Esophagus mucosa (tissue), 1 donor: ENCODE measurements around the gene PSEN1. TPM values are rescaled to one million over a fixed set of nuclear protein-coding genes. Genes with fewer than 3 reads are reported as not detected.

Source experiments
- ATAC-seq: fragments of 200-7000 bp; cut with Tn5 transposase; one replicate; pipeline ENCODE4 v1.9.1; 2020
- total RNA-seq: library from RNA; stranded (reverse); gene quantifications from one replicate; pipeline ENCODE4 v1.2.4, GENCODE V29; 2023
- donor health status: DM: yes; HTN: yes; CAD: no.

PSEN1 gene
- 48.3 TPM for total RNA-seq

DNA sequence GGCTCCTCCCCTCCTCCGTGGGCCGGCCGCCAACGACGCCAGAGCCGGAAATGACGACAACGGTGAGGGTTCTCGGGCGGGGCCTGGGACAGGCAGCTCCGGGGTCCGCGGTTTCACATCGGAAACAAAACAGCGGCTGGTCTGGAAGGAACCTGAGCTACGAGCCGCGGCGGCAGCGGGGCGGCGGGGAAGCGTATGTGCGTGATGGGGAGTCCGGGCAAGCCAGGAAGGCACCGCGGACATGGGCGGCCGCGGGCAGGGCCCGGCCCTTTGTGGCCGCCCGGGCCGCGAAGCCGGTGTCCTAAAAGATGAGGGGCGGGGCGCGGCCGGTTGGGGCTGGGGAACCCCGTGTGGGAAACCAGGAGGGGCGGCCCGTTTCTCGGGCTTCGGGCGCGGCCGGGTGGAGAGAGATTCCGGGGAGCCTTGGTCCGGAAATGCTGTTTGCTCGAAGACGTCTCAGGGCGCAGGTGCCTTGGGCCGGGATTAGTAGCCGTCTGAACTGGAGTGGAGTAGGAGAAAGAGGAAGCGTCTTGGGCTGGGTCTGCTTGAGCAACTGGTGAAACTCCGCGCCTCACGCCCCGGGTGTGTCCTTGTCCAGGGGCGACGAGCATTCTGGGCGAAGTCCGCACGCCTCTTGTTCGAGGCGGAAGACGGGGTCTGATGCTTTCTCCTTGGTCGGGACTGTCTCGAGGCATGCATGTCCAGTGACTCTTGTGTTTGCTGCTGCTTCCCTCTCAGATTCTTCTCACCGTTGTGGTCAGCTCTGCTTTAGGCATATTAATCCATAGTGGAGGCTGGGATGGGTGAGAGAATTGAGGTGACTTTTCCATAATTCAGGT is at the start of gene PSEN1:
Gene PSEN1 (plus strand): TSS at position 121 of the 839 bp plus-strand sequence. CDS start 11,513 bp downstream, outside the sequence.
- ATAC-seq: peak; percentile 97

DNA sequence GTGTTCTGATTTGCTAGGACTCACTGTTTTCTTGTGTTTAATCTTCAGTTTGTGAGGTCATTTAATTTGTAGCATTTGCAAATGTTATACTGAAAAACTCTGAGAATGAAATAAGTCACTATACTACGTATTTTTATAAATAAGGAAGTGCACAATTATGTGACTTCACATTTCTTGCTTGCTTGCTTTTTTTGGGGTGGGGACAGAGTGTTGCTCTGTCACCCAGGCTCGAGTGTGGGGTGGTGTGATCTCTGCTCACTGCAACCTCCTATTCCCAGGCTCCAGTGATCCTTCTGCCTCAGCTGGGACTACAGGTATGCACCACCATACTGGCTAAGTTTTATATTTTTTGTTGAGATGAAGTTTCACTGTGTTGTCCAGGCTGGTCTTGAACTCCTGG is 45.3 kb upstream of the PSEN1 start:
- ATAC-seq: no peak

DNA sequence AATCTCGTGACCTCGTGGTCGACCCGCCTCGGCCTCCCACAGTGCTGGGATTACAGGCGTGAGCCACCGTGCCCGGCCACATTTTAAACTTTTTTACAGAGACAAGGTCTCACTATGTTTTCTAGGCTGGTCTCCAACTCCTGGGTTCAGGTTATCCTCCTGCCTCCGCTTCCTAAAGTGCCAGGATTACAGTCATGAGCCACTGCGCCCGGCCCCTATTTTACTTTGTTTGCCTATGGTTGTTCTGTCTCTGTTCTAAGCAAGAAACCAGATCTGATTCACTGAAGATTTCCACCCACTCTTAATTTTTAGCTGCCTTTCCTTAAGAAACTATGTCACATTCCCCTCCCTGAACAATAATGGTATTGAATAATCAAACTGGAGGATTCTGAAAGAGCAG is 38.9 kb upstream of the PSEN1 start:
- no peak for ATAC-seq

DNA sequence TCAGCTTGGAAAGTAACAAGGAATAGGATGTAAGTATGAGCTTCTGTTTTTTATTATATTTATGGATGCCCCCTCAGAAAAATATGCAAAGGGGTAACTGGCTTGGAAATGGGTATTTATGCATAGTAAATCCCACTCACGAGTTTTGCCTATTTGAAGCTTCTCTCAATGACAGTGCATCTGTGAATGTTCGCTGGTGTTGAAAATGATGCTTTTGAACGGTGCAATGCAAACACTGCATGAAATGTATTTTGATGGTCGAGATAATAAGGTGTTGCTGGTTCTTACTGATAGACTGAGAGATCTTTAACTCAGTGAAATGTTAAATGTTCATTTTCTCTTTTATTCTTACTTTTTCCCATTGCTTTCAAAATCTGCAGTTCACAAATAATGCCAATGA is 36.0 kb upstream of the PSEN1 start:
- ATAC-seq: no peak

DNA sequence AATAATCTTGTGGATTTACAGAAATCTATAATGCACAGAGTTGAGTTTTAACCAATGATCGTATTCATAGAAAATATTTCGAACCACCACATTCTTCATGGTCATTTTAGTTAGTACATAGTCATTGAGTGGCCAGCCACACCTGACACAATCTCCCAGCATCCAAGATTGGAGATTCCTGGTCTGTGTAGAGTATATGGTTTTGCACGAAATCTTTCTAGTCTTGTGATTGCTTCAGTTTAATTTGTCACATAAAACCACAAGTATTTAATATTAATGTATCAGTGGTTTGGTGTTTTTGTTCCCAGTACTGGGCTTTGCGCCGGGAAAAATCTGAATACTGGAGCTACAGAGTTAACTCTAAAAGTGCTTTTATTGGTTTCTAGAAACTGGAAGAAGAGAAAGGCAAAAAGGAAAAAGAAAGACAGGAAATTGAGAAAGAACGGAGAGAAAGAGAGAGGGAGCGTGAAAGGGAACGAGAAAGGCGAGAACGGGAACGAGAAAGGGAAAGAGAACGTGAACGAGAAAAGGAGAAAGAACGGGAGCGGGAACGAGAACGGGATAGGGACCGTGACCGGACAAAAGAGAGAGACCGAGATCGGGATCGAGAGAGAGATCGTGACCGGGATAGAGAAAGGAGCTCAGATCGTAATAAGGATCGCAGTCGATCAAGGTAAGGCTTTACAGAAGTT is 33.4 kb upstream of the PSEN1 start:
- ATAC-seq: no peak

DNA sequence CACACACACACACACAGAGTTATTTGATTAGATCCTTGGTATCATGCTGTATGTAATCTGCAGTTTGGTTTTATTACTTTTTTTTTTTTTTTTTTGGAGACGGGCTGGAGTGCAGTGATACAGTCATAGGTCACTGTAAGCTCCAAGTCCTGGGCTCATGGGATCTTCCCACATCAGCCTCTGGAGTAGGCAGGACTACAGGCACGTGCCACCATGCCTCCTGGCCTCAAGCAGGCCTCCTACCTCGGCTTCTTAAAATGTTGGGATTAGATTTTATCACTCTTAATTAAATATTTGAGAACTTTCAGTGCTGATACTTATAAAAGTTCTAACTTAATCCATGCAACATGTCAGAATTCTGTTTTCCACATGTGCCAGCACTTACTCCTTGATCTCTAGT is 31.3 kb upstream of the PSEN1 start:
- no peak for ATAC-seq

DNA sequence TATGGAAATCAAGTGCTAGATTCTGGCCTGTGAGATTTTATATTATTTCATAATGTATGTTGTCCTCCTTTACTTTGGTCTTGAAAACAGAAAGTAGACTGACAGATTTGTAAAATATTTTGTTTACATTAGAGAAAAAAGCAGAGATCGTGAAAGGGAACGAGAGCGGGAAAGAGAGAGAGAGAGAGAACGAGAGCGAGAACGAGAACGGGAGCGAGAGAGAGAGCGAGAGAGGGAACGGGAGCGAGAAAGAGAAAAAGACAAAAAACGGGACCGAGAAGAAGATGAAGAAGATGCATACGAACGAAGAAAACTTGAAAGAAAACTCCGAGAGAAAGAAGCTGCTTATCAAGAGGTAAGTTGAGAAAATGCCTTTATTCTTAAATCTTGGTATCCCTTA is 30.6 kb upstream of the PSEN1 start:
- no peak for ATAC-seq

DNA sequence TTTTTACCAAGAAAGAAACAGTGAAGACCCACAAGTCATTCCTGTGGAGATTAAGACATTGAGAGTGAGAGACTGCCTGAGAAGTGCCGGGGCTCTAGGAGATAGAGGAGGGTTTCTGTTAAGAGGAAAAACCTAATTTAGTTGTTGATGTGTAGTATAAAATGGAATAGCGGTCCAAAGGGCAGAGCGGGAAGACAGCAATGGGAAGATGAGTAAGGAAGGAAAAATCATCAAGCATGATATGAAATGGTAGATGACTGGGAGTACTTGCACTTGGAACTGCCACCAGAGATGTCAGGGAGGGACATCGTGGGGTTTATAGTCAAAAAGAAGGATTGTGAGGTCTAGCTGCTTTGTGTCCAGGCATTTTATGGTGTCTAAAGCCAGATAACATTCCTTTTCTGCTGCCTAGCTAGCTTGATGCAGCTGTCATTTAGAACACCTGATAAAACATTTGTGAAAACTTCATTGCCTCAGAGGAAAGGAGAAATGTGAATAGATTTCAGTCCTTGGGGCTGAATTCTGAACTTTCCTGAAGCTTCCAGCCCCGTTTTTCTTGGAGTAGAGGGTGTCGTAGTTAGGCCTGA is 20.1 kb upstream of the PSEN1 start:
- ATAC-seq: no peak

DNA sequence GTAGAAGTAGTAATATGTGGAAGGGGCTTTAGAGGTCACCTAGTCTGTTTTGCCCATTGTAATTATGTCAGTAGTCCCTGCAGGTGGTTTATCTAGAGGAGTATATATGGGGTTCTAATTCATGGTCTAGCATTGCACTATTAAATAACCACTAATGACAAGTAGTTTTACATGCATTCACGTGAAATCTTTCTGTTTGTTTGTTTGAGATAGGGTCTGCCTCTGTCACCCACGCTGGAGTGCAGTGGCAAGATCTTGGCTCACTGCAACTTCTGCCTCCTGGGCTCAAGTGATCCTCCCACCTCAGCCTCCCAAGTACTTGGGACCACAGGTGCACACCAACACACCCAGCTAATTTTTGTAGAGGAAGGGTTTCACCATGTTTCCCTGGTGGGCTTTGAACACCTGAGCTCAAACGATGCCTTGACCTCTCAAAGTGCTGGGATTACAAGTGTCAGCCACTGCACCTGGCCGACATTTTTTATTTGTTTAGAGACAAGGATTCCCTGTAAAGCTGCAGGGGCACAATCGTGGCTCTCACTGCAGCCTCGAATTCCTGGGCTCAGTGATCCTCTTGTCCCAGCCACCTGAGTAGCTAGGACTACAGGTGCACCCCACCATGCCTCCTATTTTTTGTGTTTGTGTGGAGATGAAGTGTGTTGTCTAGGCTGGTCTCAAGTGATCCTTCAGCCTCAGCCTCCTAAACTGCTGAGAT is 12.0 kb upstream of the PSEN1 start:
- ATAC-seq: no peak

DNA sequence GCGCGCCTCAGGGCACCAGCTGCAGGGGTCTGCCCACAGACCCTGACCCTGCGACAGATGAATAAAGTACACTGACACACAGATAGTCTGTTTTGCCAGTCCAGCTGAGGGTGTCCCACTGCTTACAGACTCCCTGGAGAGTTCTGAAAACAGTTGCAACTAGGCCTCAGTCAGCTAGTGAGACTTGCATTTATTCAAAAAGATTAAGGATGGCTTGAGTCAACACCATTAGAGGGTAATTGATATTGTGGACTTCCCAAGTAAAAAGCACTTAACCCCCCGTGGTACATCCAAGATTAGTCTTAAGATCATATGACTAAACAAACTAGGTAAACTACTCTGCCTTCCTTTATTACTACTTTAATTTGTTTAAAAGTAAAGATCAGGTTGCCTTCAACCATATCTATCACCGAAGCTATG is 11.1 kb upstream of the PSEN1 start:
- ATAC-seq: no peak

DNA sequence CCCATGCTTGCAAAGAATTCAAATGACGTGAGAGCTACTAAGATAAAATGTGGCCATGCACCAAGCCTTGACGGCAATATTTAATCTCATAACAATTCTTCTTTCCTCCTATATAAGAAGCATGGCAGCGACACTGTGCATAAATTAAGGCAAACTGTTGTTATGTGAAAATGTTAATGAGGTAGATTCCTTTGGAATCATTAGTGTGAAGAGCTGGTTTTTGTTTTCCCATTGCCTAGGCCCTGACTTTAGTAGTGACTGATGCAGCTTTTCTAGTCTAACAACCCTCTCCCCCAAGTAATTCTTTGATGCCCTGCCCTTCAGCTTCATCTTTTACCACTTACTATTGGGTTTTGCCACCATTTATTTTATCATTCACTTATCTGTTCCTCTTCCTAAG is 10.6 kb upstream of the PSEN1 start:
- ATAC-seq: no peak

DNA sequence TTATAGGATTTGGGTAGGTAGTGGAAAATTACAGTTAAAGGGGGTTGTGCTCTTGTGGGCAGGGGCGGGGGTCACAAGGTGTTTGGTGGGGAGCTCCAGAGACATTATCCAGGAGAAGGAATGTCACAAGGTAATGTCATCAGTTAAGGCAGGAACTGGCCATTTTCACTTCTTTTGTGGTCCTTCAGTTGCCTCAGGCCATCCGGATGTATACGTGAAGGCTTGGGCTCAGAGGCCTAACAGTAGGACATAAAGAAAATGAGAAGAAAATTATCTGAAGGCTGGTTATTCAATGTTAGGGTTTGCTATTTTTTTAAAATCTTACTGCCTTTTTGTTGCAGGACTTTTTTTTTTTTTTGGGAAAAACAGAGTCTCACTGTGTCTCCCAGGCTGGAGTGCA is 2.5 kb upstream of the PSEN1 start:
- ATAC-seq: no peak

DNA sequence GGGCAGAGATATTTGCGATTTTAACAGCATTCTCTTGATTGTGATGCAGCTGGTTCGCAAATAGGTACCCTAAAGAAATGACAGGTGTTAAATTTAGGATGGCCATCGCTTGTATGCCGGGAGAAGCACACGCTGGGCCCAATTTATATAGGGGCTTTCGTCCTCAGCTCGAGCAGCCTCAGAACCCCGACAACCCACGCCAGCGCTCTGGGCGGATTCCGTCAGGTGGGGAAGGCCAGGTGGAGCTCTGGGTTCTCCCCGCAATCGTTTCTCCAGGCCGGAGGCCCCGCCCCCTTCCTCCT is 271 bp upstream of the PSEN1 start:
- no peak for ATAC-seq

DNA sequence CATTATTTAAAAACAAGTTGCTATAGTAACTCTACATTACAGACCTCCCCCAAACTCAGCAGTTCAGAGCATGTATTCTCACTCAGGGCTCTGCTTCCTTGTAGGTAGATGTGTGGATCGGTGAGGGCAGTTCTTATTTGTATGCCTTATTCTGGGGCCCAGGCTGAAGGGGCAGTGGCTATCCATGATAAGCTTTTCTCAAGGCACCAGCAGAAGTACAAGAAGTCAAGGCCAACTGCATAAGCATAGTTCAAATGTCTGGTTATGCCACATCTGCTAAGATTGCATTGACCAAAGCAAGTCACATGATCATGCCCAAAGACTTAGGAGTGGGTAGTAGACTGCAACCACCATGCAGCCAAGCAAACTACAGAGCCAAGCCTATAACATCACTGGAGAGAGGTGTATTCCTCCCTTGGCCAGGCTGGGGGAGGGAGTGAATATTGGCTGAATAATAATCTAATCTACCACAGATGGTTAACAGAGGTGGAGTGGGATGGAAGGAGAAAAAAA is 4.6 kb downstream of the PSEN1 start:
- ATAC-seq: no peak

DNA sequence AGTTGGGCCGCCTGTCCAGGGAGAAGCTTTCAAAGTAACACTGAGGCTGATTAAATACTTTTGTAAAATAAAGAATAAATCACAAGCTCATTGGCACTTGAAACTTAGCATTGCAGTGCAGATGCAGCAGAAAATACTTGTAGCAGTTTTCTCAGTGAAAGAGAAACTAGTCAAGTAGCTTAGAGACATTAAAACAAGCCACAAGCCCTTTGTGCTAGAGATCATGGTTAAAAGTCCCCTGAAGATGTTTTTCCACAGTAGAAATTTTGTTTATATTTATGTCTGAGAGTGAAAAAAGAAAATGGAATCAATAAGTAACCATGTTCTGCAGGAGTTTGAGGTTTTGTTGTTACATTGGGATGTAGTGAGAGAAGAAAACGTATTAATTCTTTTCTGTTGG is 5.9 kb downstream of the PSEN1 start:
- no peak for ATAC-seq

DNA sequence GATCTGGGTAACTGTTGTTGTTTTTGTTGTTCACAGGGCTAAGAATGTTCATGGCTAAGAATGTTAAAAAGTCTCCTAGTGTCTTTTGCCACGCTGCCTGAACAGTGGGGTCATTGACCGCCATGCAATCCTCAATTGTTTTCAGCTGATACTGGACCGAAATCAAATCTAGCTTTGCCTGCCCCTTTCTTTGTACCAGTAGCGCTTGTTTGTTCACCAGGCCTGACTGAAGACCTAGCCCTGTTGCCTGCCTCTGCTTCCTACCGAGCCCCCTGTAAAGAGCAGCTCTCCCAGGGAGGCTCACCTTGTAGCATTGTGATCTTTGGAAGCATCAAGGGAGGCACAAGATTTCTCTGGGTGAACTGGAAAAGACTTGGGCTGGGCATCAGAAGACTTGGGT is 6.7 kb downstream of the PSEN1 start:
- ATAC-seq: no peak

DNA sequence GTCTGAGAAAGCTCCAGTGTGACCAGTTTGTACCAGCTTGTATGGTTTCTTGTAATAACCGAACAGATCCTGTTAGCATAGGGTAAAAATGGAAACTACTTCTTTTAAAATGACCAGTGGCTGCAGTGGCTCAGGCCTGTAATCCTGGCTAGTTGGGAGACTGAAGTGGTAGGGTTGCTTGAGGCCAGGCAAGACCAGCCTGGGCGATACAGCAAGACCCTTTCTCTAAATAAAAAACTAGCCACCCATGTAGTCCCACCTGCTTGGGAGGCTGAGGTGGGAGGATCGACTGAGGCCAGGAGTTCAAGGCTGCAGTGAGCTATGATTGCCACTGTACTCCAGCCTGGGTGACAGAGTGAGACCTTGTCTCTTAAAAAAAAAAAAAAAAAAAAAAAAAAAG is 7.3 kb downstream of the PSEN1 start:
- ATAC-seq: no peak

DNA sequence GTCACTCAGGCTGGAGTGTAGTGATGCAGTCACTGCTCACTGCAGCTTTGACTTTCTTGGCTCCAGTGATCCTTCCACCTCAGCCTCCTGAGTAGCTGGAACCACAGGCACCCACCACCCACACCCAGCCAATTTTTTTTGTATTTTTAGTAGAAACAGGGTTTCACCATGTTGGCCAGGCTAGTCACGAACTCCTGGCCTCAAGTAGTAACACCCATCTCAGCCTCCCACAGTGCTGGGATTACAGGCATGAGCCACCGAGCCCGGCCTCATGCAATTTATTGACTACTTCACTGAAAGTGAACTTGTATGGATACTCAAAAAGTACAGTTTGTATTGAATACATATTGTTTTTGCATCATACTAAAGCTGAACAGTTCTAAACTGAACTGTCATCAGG is 9.1 kb downstream of the PSEN1 start:
- ATAC-seq: no peak

DNA sequence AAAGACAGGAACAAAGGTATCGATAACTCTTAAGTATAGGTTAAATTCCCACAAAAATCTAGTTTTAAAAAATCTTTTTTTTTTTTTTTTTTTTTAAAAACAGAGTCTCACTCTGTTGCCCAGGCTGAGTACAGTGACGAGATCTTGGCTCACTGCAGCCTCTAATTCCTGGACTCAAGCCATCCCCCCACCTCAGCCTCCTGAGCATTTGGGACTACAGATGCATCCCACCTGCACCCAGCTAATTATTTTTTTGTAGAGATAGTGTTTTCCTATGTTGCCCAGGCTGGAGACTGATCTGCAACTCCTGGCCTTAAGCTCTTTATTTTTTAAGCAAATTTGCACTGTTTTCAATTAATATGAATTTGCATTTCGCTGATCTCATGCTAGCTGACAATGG is 9.8 kb downstream of the PSEN1 start:
- ATAC-seq: no peak

DNA sequence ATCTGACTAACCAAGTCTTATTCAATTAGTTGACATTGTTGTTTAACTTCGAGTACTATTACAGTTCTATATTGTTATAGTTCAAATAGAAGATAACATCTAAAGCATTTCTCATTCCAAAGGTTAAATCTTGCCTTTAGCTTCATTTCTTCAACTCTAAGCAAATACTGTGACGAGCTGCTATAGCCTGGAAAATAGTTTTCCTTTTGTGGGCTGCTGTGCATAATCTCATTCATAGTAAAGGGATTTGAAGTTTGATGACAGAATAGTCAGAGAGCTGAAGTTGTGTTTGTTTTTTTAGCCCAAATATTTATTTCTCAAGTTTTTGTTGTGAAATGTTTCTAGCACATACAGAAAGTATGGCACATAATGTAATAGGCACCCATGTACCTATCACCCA is 13.4 kb downstream of the PSEN1 start:
- no peak for ATAC-seq

DNA sequence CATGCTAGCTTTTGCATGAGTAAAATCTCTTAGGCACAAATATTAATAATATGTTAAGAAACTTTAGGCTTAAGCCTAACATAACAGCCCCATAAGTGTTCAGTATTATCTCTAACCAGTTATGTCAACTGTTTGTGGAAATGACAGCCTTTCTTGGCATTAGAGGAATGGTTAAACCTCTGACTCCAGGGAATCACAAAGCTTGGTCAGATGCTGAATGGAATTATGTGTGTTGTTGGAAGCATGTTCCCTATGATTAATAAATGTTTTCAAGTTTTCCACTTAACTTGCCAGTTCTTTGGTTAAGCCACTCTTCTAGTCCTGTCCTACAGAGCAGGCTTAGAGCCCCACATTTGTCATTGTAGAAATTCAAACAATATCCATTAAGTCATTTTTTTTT is 17.0 kb downstream of the PSEN1 start:
- ATAC-seq: no peak

DNA sequence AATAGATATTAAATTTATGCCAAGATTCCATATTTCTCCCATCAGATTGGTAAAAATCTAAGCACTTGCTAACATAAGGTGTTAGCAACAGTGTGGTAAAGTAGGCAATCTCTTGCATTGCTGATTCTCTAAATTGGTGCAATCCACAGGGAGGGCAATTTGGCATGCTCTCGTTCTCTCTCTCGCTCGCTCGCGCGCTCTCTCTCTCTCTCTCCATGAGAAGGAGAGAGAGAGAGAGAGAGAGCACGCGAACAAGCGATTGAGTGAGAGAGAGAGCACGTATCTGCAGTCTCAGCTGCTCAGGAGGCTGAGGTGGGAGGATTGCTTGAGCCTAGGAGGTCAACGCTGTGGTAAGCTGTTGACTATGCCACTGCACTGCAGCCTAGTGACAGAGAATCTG is 25.9 kb downstream of the PSEN1 start:
- no peak for ATAC-seq

DNA sequence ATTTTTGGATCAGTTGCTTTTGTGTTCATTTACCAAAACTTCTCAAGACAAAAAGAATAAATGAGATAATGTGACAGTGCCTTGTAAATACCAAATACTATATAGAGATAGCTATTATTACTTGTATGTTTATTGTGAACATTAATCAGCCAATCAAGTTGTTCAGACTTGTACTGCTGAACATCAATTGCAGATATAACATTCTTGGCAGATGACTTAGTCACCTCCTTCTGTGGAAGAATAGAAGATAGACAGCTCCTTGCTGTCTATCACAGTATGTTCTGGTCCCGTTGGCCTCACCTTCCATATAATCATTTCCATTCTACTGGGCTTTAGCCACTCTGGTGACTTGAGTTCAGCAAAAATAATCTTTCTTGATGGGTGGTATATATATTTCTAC is 30.1 kb downstream of the PSEN1 start:
- no peak for ATAC-seq
